NB4 (cell line): Measurements from ENCODE around the gene LGALS7.

Experiments used
- CTCF ChIP-seq: IDR thresholded peaks from one replicate; pipeline ENCODE4 v1.5.1; 2012; ENCODE audit warnings: low read depth, low read length
- MAX ChIP-seq: IDR thresholded peaks from 2 replicates; pipeline ENCODE4 v1.6.1; 2011; ENCODE audit warnings: low read depth, low read length
- MYC ChIP-seq: IDR thresholded peaks from 2 replicates; pipeline ENCODE4 v1.6.1; 2011; ENCODE audit warnings: low read depth, low read length
- POLR2A ChIP-seq: IDR thresholded peaks from 2 replicates; pipeline ENCODE4 v1.6.1; 2011; ENCODE audit warnings: mild to moderate bottlenecking; ENCODE audit not compliant: insufficient read length; ENCODE audit errors: extremely low read depth

DNA sequence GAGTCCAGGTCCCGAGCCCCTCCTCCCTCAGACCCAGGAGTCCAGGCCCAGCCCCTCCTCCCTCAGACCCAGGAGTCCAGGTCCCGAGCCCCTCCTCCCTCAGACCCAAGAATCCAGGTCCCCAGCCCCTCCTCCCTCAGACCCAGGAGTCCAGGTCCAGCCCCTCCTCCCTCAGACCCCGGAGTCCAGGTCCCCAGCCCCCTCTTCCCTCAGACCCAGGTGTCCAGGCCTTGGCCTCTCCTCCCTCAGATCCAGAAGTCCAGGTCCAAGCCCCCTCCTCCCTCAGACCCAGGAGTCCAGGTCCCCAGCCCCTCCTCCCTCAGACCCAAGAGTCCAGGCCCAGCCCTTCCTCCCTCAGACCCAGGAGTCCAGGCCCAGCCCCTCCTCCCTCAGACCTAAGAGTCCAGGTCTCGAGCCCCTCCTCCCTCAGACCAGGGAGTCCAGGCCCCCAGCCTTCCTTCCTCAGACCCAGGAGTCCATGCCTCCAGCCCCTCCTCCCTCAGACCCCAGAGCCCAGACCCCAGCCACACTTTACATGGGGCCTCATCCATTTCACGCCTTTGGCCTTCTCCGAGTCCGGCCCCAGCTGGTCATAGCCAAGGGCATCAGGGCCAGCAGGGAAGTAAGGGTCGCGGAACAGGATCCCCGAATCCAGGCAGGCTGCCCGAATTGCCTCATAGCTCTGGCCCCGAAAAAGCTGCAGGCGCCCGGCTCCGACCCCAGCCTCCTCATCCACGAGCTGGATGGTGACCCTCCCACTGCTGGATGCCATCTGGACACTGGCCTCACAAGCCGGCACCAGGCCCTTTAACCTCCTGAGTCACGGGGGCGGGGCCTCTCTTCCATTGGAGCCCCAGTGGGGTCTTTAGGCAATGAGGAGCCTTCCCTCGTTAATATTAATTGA, 29.7 kb downstream of the LGALS7 start:
- TF ChIP-seq CTCF (no peak), POLR2A (no peak), MAX (no peak), MYC (no peak)
